K562 (cell line): ENCODE results near the gene C2CD2L. TPM values are rescaled to one million over a fixed set of nuclear protein-coding genes. Genes with fewer than 3 reads are reported as not detected.
A peak's percentile ranks its signal among the peaks of the same experiment; 100 is the strongest.

ENCODE experiments used
- ARID2 ChIP-seq: fragments of 450-650 bp; IDR thresholded peaks from 2 replicates; pipeline ENCODE4 v1.6.1; 2017; ENCODE audit warnings: antibody characterized with exemption, mild to moderate bottlenecking
- ETV5 ChIP-seq: sonication (generic); formaldehyde crosslinking; IDR thresholded peaks from 2 replicates; pipeline ENCODE4 v1.4.0; 2020; ENCODE audit warnings: low read depth, mild to moderate bottlenecking, missing genetic modification reagents
- HDAC2 ChIP-seq: fragments of 450-650 bp; IDR thresholded peaks from 2 replicates; pipeline ENCODE4 v1.6.1; 2016; ENCODE audit warnings: mild to moderate bottlenecking
- KAT7 ChIP-seq: sonication (generic); formaldehyde crosslinking; IDR thresholded peaks from 2 replicates; pipeline ENCODE4 v1.8.0; 2022; ENCODE audit warnings: missing genetic modification reagents, mild to moderate bottlenecking, borderline replicate concordance
- KDM5B ChIP-seq: fragments of 200-600 bp; sonication (generic); IDR thresholded peaks from 2 replicates; pipeline ENCODE4 v1.6.1; 2012; ENCODE audit warnings: low read depth, mild to moderate bottlenecking, moderate library complexity, low read length, control low read depth, inconsistent platforms; ENCODE audit not compliant: insufficient replicate concordance
- KLF6 ChIP-seq: fragments of 250-450 bp; sonication (Bioruptor Pico); IDR thresholded peaks from 2 replicates; pipeline ENCODE4 v1.4.0; 2020; ENCODE audit warnings: mild to moderate bottlenecking, moderate library complexity, borderline replicate concordance
- MBD1 ChIP-seq: fragments of 250-450 bp; sonication (Bioruptor Pico); IDR thresholded peaks from 2 replicates; pipeline ENCODE4 v1.8.0; 2022; ENCODE audit warnings: inconsistent platforms
- MITF ChIP-seq: IDR thresholded peaks from 2 replicates; pipeline ENCODE4 v1.6.1; 2014; ENCODE audit warnings: antibody characterized with exemption
- PURB ChIP-seq: sonication (generic); formaldehyde crosslinking; IDR thresholded peaks from 2 replicates; pipeline ENCODE4 v1.9.0; 2021; ENCODE audit warnings: low read depth, mild to moderate bottlenecking, missing genetic modification reagents
- SPI1 ChIP-seq: IDR thresholded peaks from 2 replicates; pipeline ENCODE4 v1.6.1; 2011; ENCODE audit warnings: low read depth, low read length, control low read depth, borderline replicate concordance
- SRSF9 ChIP-seq: fragments of 200-400 bp; formaldehyde crosslinking; IDR thresholded peaks from 2 replicates; pipeline ENCODE4 v1.6.1; 2017; ENCODE audit warnings: low read depth, low read length, borderline replicate concordance
- UBTF ChIP-seq, 2 experiments: IDR thresholded peaks; 2 replicates each; pipeline ENCODE4 v1.6.1; 2012; ENCODE audit warnings: improper control_type of control experiment in 2 of 2, low read depth in 2 of 2, low read length in 2 of 2, borderline replicate concordance in 1 of 2
- ZBTB2 ChIP-seq: fragments of 450-650 bp; IDR thresholded peaks from 2 replicates; pipeline ENCODE4 v1.6.1; 2016; ENCODE audit warnings: antibody characterized with exemption
- ZBTB34 ChIP-seq: fragments of 250-450 bp; sonication (Bioruptor Pico); IDR thresholded peaks from 2 replicates; pipeline ENCODE4 v1.8.0; 2021; ENCODE audit warnings: mild to moderate bottlenecking, moderate library complexity
- ZKSCAN3 ChIP-seq: fragments of 250-450 bp; sonication (Bioruptor Pico); IDR thresholded peaks from 2 replicates; pipeline ENCODE4 v1.4.0; 2020
- ZNF140 ChIP-seq: fragments of 250-450 bp; sonication (Bioruptor Pico); IDR thresholded peaks from 2 replicates; pipeline ENCODE4 v1.8.0; 2021; ENCODE audit warnings: moderate library complexity, mild to moderate bottlenecking, inconsistent platforms
- ZNF224 ChIP-seq: sonication (generic); formaldehyde crosslinking; IDR thresholded peaks from 2 replicates; pipeline ENCODE4 v1.8.0; 2022; ENCODE audit warnings: mild to moderate bottlenecking, missing genetic modification reagents
- polyA plus RNA-seq, 8 experiments: library from polyadenylated mRNA; depleted of rRNA in 4 of 8; stranded (reverse) in 5 of 8; unstranded in 3 of 8; fragments of >200 nt; fragmentation: Nextera tagmentation in 2 of 8; fragmentation: Illumina TruSeq in 1 of 8; extraction: Ambion mirVana in 2 of 8; extraction: Trizol in 1 of 8; gene quantifications; 2 replicates each; pipeline versions ENCODE4 v1.2.1 to v1.2.3, GENCODE V29; 2011 to 2014; ENCODE audit warnings: inconsistent platforms in 1 of 8, missing spikeins in 1 of 8
- total RNA-seq, 7 experiments: library from RNA; depleted of rRNA in 6 of 7; stranded (reverse); fragments of >200 nt in 6 of 7; fragmentation: Illumina TruSeq in 2 of 7; extraction: Trizol in 2 of 7; gene quantifications; 2 replicates each; pipeline versions ENCODE4 v1.2.1 to v1.2.3, GENCODE V29; 2011 to 2021; ENCODE audit warnings: low replicate concordance in 1 of 7

The C2CD2L gene
- total and polyA plus RNA-seq, 9 of the 15 experiments (the other 6 are each of a cell fraction or from before 2014, with no cell fraction given) = 0.66 to 41.2 (median 14.8) TPM

GRCh38 chr11:119084663-119085436, 22.3 kb upstream of the C2CD2L start, which contains the start of gene HMBS (continued):
- TF ChIP-seq ZBTB34 (no peak), MBD1 (CRISPR knock-in tag) (no peak), KDM5B (peak; percentile 71), UBTF (IDR thresholded peaks at IDR 0.05; ENCODE audit: borderline replicate concordance in 1 of 2, low read depth in 2 of 2, low read length in 2 of 2) (0 out of 4 replicates have a peak, but pooled peaks of 1 of the 2 experiments have one; percentile 66), SPI1 (no peak), SRSF9 (no peak), MITF (no peak), HDAC2 (peak; percentile 58), ZNF140 (CRISPR knock-in tag) (no peak), ARID2 (no peak), KAT7 (CRISPR knock-in tag) (peak; percentile 46; the same call in 1 of the 2 replicates), ZKSCAN3 (CRISPR knock-in tag) (no peak), KLF6 (CRISPR knock-in tag) (peak; percentile 48; the same call in 1 of the 2 replicates), PURB (CRISPR knock-in tag) (no peak), ZNF224 (CRISPR knock-in tag) (no peak), ETV5 (peak; percentile 10; the same call in 1 of the 2 replicates), ZBTB2 (no peak)
